GM19025 (cell line): ENCODE results near the gene PAK2.
"Not testable (repeated sequence)": the region's sequence is repeated elsewhere in the genome, so short reads cannot be mapped to it uniquely, and the experiment has no call there.

Experiments
- ATAC-seq: cut with Tn5 transposase; IDR thresholded peaks from one replicate; pipeline ENCODE4 v1.9.1; 2021; ENCODE audit warnings: mild to moderate bottlenecking, low read depth, moderate library complexity; ENCODE audit not compliant: unreplicated experiment

PAK2 gene

DNA sequence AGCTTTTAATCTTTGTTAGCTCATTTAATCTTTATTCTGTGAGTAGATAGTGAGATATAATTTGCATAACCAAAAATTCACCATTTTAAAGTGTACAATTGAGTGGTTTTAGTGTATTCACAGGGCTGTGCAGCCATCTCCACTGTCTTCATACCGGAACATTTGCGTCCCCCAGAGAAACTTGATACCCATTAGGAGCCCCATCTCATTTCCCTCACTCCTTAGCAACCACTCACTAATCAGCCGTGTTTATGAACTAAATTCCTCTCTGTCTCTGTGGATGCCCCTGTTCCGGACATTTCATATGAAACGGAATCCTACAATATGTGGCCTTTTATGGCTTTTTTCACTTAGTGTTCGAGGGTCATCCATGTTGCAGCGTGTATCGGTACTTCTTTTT is 38.2 kb downstream of the PAK2 start:
- no peak for ATAC-seq

DNA sequence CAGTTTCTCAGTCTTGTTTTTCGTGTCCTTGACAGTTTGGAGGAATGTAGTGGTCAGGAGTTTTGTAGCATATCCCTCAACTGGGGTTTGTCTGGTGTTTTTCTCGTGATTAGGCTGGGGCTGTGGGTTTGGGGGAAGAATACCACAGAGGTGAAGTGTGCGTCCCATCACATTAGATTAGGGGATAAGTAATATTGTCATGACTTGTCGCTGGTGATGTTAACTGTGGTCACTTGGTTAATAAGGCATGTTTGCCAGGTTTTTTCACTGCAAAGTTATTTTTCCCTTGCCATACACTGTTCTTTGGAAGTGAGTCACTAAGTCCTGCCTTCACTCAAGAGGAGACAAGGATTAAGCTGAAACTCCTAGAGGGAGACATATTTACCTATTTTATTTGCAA is 39.1 kb downstream of the PAK2 start:
- no peak for ATAC-seq

DNA sequence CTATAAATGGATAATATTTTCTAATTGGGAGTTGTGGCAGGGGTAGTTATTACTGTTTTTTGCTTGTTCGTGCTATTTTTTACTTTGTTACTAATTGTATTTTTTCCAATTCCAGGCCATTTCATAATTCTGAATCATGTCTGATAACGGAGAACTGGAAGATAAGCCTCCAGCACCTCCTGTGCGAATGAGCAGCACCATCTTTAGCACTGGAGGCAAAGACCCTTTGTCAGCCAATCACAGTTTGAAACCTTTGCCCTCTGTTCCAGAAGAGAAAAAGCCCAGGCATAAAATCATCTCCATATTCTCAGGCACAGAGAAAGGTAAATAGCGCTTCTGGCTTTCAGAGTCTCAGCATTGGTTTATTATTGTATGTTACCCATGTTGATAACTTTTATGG is 42.9 kb downstream of the PAK2 start:
- no peak for ATAC-seq

DNA sequence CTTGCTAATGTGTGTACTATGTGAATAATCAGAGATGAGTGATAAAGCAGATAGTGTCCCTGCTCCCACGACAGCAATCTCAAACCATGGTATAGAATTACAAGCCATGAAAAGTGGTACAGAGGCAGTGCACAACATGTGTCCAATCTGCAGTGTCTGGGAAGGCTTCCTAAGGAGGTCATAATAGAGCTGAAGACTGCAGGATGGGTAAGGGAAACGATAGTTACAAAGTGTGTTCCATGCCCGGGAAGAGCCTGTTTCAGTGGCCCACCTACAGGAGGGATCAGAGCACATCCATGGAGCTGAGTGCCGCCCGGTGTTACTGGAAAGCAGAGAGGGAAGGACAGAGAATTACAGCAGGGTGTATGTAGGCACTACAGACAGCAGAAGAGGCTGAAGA is 48.9 kb downstream of the PAK2 start:
- ATAC-seq = no peak

DNA sequence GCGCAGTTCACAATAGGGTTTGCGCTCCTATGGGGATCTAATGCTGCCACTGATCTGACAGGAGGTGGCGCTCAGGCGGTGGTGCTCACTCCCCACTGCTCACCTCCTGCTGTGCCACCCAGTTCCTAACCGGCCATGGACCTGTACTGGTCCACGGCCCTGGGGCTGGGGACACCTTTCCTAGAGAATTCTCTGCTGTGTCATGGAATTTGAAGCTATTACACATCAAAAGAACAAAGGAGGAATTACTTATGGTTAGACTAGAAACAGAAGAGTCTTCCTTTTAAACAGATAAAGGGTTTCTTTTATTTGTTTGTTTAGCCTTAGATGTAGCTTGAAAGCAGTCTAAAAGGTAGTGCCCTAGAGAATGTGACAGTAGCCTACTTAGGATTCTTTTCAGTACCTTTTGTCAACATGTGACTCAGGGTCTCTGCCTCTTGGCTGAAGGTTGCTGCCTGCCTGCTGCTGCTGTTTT is 50.3 kb downstream of the PAK2 start:
- ATAC-seq = no peak

DNA sequence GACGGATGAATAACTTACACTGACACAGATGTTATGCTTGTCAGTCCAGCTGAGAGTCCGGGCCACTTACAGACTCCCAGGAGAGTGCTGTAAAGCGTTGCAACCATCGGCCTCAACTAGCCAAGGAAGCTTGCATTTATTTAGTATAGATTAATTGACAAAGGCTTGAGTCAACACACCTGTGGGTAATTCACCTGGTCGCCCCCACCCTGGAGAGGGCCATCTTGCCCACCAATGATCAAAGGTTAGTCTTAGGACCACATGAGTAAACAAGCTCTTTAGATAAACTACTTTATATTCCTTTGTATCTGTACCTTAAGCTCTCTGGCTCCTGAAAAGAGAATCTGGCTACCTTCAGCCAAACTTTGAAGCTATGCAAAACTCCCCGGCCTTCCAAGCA is 51.0 kb downstream of the PAK2 start:
- no peak for ATAC-seq

DNA sequence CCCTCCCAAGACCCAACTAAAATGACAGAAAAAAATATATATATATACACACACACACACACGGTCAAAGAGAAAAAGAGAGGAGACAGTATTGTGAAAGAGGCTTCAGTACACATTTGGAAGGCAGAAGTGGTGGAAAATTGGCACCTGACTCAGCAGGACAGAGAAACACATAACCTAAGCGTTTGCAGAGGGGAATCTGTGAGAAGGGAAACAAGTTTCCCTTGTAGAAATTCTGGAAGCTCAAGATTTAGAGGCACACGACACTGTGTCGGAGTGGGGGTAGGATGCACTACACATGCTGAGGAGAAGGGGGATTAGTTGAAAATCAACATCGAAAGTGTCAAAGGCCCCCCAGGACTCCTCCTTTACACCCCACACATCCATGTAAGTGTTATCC is 53.1 kb downstream of the PAK2 start:
- no peak for ATAC-seq

DNA sequence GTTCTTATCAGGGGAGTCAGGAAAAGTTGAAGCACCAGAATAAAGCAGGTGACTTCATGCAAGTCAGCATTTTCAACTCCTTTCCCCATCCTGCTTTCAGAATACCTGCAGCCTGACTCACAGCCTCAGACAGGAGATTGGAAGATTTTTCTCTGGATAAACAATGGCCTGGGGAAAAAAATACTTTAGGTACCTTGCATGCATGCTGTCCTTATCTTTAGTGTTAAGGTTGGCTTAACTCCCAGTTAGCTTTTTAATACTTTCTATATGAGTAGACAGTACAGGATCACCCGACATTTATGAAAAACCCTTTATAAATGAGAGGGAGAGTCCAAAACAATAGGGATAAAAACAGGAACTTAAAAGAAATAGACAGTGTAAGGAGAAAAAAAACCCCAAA is 53.6 kb downstream of the PAK2 start:
- no peak for ATAC-seq

DNA sequence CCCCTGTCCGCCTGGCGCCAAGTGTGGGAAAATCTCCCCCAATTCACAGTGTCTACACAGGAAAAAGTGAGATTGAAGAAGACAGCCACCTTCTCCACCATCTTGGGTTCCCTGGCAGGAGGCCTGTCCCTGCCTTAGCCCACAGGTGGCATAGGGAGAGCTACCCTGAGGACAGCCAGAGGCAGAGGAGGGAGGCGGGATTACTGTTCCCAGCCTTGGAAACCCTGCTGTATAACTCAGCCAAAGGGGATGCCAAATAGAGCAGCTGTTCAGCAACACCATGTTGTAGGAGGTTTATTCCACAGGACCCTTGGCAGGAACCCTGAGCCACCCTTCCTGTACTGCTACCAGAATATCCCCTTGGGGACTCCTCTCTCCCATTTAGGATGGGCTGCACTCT is 54.8 kb downstream of the PAK2 start:
- ATAC-seq = no peak

DNA sequence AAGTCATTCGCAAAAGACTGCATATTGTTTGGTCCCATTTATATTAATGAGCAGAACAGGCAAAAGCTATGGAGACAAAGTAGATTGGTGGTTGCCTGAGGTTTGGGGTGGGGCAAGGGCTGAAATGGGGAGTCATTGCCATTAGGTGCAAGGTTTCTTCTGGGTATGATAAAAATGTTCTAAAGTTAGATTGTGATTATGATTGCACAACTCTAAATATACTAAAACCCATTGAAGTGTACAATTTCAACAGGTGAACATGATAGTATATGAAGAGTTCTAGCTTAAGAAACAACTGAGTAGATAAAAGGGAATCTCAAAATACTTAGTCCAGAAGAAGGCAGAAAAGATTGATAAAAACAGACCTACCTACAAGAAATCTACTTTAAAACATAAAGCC is 56.7 kb downstream of the PAK2 start:
- ATAC-seq = no peak

DNA sequence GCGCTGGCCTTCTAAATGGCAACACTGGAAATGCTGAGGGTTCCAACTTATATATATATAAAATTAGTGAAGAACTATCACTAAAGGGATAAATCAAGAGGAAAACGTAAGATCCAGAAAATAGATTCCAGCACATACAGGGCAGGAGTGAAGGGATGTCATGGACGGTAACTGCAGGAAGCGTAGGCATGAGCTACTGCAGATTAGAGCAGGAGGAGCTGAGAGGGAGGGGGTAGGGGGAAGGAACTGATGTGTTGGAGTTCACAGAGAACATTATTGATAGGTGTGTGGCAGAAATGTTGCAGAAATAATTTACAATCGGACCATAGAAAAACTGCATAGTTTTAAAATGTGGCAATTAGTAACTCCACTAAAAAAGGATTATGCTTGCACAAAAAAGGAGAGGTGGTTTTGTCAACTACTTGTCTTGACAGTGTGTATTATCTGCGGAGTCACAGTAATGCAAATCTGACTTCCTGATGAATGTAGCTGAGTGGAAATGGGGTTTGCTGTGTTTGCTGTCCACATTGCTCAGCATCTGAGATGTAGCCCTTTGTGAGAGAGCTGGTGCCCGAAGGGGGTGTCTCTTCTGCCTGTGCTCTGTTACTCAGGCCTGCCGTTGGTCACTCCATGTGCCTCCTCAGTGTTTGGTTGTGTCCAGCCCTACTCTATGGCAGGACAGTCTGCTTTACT is 61.2 kb downstream of the PAK2 start:
- ATAC-seq = no peak

DNA sequence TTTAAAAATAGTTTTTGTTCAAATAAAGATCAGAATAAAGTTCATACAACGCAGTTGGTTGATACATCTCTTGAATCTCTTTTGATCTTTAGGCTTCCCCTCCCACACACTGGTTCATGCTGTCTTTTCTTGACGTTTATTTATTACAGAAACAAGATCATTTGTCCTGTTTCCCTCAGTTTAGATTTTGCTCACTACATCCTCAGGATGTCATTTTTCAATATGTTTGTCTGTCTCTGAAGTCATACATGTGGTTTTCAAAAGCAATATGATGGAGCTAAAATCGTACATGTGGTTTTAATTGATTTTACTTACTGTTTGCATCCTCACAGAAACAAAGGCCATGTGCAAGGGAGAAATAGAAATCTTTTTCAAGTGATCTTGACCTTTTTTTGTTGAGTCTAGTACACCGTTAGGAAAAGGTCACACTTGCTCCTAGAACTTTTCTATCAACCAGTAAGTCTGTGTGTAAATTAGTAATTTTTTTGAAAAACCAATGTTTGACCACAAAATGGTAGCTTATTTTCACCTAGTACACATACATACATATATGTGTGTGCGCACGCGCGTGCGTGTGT is 64.3 kb downstream of the PAK2 start:
- ATAC-seq = no peak

DNA sequence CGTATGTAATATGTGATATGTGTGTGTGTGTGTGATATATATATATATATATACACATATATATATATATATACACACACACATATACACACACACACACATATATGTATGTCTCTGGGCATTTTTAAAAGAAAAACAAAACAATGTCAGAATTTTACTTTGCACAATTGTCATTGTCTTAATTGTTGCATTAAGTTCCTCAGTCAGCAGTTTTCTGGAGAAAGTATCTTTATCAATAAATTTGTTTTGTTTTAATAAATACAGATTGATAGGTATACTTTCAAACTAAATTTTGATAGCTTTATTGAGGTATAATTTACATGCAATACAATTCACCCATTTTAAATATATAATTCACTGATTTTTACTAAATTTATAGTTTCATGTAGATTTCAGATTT is 65.1 kb downstream of the PAK2 start:
- ATAC-seq = no peak

DNA sequence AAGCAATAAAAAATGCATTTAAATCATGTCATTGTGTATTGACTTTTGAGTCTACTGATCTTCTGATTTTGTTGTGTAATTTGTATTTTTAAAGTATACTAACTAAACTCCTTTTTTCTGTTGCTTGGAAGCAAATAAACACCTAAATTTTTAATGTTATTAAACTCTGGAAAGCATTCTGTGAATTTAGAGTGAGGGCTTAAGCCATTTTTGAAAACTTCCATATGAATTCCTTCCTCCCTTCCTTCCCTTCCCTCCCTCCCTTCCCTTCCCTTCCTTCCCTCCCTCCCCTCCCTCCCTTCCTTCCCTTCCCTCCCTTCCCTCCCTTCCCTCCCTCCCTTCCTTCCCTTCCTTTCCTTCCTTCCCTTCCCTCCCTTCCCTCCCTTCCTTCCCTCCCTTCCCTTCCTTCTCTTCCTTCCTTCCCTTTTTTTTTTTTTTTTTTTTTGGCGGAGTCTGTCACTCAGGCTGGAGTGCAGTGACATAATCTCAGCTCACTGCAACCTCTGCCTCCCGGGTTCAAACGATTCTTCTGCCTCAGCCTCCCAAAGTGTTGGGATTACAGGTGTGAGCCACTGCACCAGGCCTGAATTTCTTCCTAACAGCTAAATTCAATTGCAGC is 71.4 kb downstream of the PAK2 start:
- no peak for ATAC-seq

DNA sequence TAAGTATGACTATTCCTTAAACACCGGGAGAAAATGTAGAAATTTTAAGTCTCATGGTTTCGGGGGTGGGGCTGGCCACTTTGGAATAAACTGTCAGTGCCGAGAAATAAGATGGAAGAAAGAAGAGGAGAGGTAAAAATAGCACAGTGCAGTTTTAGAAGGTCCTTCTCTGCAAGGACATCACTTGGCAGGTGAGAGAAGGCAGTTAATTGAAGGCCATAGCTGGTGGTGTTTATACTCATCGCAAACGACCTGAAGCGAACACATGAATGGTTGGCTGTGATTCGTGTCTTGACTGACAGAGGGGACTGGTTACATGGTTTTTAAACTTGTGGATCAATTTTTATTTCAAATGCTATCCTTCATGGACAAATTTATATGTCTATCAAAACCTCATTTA is 73.2 kb downstream of the PAK2 start:
- no peak for ATAC-seq

DNA sequence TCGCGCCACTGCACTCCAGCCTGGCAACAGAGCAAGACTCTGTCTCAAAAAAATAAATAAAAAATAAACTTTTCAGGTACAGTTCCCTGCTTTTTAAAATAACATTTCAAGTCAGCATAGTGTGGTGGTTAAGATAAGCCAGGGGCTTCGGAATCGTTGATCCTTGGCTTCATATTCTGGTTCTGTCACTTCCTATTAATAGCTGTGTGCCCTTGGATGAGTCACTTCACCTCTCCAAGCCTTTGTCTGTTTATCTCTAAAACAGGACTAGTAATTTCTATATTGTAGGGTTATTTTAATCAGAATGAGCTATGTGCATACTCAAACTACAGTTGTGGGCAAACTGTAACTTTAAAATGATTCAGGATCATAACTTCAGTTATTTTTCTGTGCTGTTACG is 74.2 kb downstream of the PAK2 start:
- no peak for ATAC-seq

DNA sequence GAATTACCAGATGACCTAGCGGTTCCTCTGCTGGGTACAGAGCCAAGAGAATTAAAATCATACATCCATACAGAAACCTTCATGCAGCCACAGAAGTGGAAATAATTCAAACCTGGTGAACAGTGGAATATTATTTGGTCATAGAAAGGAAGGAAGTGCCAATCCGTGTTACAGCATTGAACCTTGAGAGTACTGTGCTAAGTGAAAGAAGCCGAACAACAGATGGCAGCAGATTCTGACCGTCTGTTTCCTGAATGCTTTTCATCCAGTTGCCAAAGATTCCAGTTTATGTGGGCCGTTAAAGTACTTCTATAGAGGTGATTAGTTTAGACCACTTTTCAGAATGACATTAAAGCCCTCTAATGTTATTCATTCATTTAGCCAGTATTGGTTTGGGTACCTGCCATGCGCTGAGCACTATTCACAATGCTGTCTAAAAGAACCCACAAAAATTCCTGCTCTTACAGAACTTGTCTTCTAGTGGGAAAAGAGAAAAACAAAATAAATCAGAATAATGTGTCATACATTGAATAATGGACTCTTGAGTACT is 82.2 kb downstream of the PAK2 start:
- ATAC-seq = no peak

DNA sequence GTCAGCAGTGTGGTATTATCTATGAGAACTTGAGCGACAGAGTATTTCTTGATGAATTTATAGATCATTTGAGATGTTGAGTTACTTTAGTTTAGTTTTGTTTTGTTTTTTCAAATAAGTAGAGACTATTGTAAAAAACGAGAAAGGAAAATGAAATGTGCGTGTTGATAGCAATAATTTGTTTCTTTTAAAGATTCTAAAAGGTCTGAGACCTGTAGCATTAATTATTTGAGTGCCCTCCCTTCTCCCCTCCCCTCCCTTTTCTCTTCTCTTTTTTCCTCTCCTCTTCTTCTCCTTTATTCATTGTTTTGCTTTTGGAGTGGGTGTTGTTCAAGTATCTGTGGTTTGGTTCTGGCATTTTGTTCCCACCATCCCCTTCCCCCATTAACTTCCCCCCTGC is 90.0 kb downstream of the PAK2 start:
- not testable (repeated sequence) for ATAC-seq

DNA sequence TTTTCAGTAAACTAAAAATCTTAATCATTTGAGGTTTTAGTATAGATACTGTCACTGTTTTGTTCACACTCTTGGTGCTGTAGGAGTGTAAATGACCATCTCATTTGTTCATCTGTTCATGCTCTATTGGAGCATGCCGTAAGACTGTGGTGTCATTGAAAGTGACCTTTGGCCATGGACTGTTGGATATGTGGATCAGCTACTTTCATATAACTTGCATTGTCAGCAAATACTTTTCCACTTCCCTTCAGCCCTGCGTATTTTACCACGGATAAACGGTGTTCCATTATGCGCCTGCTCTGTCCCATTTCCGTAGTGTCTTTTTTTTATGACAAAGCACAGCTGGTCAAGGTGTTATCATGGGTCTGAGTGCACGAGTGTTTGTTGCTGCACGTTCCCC is 95.4 kb downstream of the PAK2 start:
- ATAC-seq = no peak

DNA sequence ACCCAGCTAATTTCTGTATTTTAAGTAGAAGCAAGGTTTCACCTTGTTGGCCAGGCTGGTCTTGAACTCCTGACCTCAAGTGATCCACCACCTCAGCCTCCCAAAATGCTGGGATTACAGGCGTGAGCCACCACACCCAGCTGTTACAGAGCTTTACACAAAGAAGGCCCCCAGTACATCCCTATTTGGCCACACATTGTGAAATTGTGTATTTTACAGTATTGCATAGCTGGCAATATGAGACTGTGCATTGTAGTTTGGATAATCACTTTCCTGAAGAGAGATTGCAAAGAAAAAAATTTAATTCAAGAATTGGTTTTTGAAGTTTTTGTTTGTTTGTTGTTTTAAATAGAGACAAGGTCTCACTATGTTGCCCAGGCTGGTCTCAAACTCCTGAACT is 97.0 kb downstream of the PAK2 start:
- not testable (repeated sequence) for ATAC-seq

DNA sequence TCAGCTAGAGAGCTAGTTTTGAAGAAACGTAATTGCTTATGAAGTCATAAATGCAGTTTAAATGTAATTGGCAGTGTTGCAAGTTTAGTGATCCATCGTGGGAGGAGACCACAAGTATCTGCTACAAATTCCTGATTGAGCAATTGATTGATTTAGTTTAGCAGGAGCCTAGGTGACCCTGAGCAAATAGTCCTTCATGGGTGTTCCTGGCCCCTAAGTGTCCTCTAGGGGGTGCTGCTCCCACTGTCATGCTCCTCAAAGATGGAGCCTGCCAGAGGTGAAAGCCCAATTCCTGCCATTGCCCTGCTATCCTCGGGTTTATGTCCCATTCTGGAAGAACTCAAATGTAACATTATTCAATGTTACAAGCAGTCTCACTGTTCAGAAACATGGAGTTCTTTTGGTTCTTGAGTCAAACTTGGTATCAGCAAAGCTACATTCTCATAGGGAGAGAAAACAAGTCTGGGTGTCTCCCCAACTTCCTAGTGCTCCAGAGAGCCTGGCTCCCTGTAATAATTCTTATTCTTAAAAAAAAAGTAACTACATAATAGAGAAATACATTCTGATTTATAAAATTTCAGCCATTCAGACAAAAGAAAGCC is 98.3 kb downstream of the PAK2 start:
- ATAC-seq = no peak
